Activated T-cell treated with anti-CD3 and anti-CD28 coated beads, Interleukin-2, amount 50 U/mL, for 72 hours (primary cell): ENCODE measurements around the gene SORCS3. TPM values are rescaled to one million over a fixed set of nuclear protein-coding genes. Genes with fewer than 3 reads are reported as not detected.

ENCODE experiments used
- ATAC-seq, 2 donors: fragments of 150-1000 bp; cut with Tn5 transposase; replicated peaks in 1 of 2; 2 replicates each; pipeline ENCODE4 v1.10.0; 2021; ENCODE audit warnings: moderate library complexity in 2 of 2, mild to moderate bottlenecking in 1 of 2
- DNase-seq, 2 donors: peaks; one replicate each; pipeline ENCODE4 v3.0.0; 2021 to 2022; ENCODE audit warnings: mixed read lengths in 1 of 2
- H3K27ac Mint-ChIP-seq: one replicate; pipeline ENCODE4 v1.8.0; 2022; ENCODE audit warnings: mild to moderate bottlenecking, moderate library complexity, mixed read lengths
- H3K27me3 Mint-ChIP-seq: one replicate; pipeline ENCODE4 v1.8.0; 2022; ENCODE audit warnings: low read depth, mixed read lengths
- H3K36me3 Mint-ChIP-seq, 2 donors: one replicate each; pipeline ENCODE4 v1.8.0; 2022; ENCODE audit warnings: mixed read lengths in 2 of 2, mild to moderate bottlenecking in 1 of 2; ENCODE audit not compliant: insufficient read depth in 2 of 2
- H3K4me1 Mint-ChIP-seq: one replicate; pipeline ENCODE4 v1.8.0; 2022; ENCODE audit warnings: low read depth, mixed read lengths
- H3K4me3 Mint-ChIP-seq, 2 donors: one replicate each; pipeline ENCODE4 v1.8.0; 2022; ENCODE audit warnings: mild to moderate bottlenecking in 2 of 2, mixed read lengths in 2 of 2, moderate library complexity in 2 of 2
- H3K9me3 Mint-ChIP-seq, 2 donors: one replicate each; pipeline ENCODE4 v1.8.0; 2022; ENCODE audit warnings: mixed read lengths in 2 of 2
- total RNA-seq, 2 donors: library from RNA; stranded (reverse); gene quantifications; one replicate each; pipeline ENCODE4 v1.2.3, GENCODE V29; 2022

Gene SORCS3
- total RNA-seq, 2 donors from 2014 or later, result not detected

DNA sequence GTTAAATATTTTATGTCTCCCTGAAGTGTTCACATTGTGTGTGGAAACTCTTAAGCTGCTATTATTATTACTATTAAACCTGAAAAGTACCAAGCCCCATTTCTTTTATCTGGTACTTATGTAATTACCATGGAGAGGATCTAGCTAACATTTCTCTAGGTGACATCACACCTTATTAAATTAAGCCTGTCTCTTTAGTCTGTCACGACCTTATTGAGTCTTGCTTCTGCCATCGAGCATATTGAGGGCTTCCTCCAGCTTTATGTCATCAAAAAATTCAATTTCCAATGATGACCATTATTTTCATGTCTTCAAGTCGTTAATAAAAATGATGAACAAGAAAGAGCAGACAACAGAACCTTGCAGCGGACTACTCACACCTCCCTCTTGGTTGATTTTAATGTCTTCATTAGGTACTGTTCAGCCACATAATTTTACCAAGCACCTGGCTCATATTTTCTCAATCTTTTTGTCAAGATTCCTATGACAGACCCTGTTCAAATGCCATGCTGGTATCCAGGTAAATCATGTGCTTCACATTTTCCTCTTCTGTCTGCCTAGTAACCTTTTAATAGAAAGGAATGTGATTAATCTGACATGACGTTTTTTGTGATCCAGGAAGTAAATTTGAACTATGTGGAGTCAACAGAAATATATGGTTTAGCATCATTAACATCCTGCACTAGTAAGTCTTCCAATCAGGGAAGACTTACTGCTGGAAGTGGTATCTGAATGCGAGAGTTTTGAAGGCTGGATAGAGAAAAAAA is 556.7 kb downstream of the SORCS3 start:
- DNase-seq, result no peak
- Mint-ChIP-seq H3K36me3 (no peaks in the 10 kb centered on the region), H3K27ac (no peak overlapping the region), H3K9me3 (peaks cover 2 to 6% of the 10 kb centered on the region in 2 donors), H3K27me3 (no peaks in the 10 kb centered on the region), H3K4me1 (no peaks in the 10 kb centered on the region), H3K4me3 (no peak overlapping the region)
- no peak for ATAC-seq

DNA sequence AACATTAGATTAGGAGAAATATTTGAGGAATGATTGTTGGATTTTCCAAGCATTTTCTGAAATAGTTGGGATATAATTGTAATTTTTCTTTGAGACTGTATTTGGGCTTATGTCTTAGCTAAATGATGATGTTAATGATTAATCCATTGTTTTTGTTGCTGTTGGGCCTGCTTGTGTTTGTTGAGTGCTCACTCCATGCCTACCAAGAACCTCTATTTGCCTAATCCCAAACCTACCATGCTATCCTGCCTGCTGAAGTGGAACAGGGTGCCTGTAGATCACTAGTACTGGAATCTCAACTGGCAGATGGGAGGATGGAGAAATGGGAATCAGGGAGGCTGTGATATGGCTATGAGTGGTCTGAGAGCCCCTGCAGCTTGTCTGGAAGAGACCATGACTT is 565.5 kb downstream of the SORCS3 start:
- no peak overlapping the region for H3K4me3 Mint-ChIP-seq
- peaks cover 0 to 6% of the 10 kb centered on the region in 2 donors for H3K9me3 Mint-ChIP-seq
- no peaks in the 10 kb centered on the region for H3K4me1 Mint-ChIP-seq
- H3K36me3 Mint-ChIP-seq, result no peaks in the 10 kb centered on the region
- ATAC-seq (no peak), DNase-seq (no peak)
- no peak overlapping the region for H3K27ac Mint-ChIP-seq
- H3K27me3 Mint-ChIP-seq, result no peaks in the 10 kb centered on the region

DNA sequence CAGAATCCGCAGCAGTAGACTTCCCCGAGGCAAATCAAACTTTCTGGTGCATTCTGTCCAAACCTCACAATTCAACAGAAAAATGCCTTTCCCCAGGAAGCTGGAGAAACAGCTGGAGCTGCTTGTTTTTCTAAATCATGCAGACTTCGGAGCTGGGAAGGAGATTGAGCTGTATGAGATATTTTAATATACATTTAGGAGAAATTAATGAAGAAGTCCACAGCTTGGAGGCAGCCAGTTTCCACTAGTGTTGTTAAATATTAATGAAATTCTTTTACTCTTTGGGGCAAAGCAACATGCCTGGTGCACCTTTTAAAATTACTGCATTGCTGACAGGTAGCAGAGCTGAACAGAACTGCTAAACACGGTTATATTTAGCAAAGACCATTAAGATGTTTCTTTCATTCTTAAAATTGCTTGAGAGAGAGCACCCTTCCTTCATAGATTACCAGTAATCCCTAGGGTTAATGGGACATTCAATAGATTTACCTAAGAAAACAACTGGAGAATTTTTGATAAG is 566.4 kb downstream of the SORCS3 start:
- no peak for DNase-seq
- no peaks in the 10 kb centered on the region for H3K27me3 Mint-ChIP-seq
- no peaks in the 10 kb centered on the region for H3K36me3 Mint-ChIP-seq
- no peak overlapping the region for H3K4me3 Mint-ChIP-seq
- H3K27ac Mint-ChIP-seq, result no peak overlapping the region
- no peak for ATAC-seq
- peaks cover 0 to 5% of the 10 kb centered on the region in 2 donors for H3K9me3 Mint-ChIP-seq
- H3K4me1 Mint-ChIP-seq, result no peaks in the 10 kb centered on the region

DNA sequence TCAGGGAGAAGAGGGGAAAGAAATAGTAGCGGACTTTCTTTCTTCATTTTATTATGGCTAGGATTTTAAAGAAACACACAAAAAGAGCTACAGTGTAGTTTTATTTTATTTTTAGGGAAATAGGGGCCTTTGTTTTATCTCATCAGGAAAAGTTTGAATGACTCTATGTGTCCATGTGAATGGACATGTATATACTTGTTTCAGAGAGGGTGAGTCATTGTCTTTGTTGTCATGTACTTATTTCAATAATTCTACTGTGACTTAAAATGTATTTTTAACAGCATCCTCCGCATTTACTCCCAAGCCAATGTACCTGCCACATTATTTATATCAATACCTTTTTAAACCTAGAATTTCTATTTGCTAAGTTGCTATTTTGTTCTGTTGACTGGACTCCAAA is 569.5 kb downstream of the SORCS3 start:
- Mint-ChIP-seq H3K9me3 (peaks cover 4 to 12% of the 10 kb centered on the region in 2 donors), H3K4me3 (no peak overlapping the region), H3K27me3 (no peaks in the 10 kb centered on the region)

DNA sequence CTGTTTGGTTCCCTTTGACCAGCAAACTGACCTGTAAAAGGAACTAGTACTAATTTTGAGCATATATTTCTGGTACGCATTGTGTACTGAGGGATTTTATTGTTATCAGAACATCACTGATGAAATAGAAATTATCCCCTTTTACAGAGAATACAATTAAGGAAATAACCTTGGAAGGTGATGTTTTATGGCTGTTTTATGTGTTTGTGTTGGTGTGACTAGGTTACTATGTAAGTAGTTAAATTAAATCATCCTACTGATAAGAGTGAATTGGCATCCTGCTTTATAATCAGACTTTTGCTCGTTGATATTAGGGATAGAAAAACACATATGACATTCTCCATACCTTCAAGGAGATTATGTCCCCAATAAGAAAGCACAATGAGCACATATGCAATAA is 596.6 kb downstream of the SORCS3 start:
- H3K4me1 Mint-ChIP-seq, result no peaks in the 10 kb centered on the region
- H3K27me3 Mint-ChIP-seq, result no peaks in the 10 kb centered on the region
- H3K36me3 Mint-ChIP-seq, result peaks cover 4 to 5% of the 10 kb centered on the region in 2 donors
- H3K27ac Mint-ChIP-seq, result no peak overlapping the region
- ATAC-seq (no peak), DNase-seq (no peak)
- peaks cover 4 to 11% of the 10 kb centered on the region in 2 donors for H3K9me3 Mint-ChIP-seq
- H3K4me3 Mint-ChIP-seq, result no peak overlapping the region

More for the DNA sequence above, 569.5 kb downstream of the SORCS3 start:
- Mint-ChIP-seq H3K27ac (no peak overlapping the region), H3K36me3 (peaks cover 0 to 2% of the 10 kb centered on the region in 2 donors), H3K4me1 (no peaks in the 10 kb centered on the region)
- DNase-seq (no peak), ATAC-seq (no peak)

DNA sequence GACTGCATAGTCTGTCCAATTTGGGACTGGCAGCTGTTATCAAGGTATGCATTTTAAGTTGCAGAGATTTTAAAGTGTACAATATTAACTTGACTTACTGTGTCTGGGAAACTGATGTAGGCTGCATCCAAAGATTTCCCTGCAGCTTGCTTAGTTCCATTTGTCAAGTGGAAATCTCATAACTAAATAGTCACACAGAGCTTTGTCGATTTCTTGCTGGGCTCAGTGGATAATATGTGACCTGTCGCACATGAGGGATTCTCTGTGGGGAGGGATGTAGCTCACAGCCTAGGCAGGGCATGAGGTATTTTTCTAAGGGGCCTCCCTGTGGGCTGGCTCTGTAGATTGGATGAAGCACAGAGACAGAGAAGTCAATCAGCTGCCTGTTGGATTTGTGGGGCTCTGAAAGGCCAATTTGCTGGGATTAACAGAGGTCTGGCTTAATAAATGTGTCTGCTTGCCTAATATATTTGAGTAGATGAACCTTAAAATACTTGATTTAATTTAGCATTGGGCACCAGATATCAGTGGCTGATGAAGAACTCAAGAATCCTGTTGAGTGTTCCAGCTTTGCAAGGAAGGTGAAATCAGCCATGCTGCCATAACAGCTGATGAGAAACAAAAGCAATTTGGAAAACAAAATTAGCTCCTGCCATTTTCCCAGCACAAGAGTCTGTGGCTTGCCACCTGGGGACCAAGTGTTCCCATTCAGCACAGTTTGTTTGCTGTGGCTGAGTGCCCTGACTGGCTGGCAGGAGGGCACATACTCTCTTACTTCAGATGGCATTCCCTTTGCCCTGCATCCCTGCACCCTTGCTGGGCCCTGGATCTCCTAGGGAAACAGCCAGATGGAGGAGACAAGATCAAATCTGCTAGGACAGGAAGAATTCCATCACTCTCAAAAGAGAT is 598.5 kb downstream of the SORCS3 start:
- Mint-ChIP-seq H3K4me1 (no peaks in the 10 kb centered on the region), H3K4me3 (no peak overlapping the region), H3K27ac (no peak overlapping the region), H3K9me3 (peaks cover 0 to 7% of the 10 kb centered on the region in 2 donors), H3K27me3 (no peaks in the 10 kb centered on the region), H3K36me3 (peaks cover 2 to 3% of the 10 kb centered on the region in 2 donors)
- no peak for DNase-seq
- no peak for ATAC-seq

DNA sequence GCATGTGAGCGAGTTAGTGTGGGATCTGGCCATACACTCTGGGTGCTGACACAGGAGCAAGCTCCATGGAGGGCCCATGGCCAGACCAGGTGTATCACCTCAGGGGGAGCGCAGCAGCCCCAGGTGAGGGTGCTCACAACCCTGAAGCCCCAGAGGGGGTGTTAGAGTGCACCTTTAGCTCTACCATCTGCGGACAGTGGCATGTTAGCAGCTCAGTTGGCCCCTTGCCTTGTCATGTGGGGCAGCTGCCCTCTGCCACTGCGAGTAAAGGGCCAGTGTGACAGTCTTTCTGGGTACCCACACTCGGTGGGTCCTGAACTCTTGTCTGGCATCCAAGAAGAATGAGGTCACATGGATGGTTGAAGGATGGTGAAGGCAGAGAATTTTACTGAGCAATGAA is 600.2 kb downstream of the SORCS3 start:
- H3K4me1 Mint-ChIP-seq, result no peaks in the 10 kb centered on the region
- no peak for ATAC-seq
- DNase-seq, result no peak
- H3K9me3 Mint-ChIP-seq, result peaks cover 0 to 1% of the 10 kb centered on the region in 2 donors
- no peak overlapping the region for H3K4me3 Mint-ChIP-seq
- H3K27me3 Mint-ChIP-seq, result no peaks in the 10 kb centered on the region
- H3K27ac Mint-ChIP-seq, result no peak overlapping the region
- no peaks in the 10 kb centered on the region for H3K36me3 Mint-ChIP-seq

DNA sequence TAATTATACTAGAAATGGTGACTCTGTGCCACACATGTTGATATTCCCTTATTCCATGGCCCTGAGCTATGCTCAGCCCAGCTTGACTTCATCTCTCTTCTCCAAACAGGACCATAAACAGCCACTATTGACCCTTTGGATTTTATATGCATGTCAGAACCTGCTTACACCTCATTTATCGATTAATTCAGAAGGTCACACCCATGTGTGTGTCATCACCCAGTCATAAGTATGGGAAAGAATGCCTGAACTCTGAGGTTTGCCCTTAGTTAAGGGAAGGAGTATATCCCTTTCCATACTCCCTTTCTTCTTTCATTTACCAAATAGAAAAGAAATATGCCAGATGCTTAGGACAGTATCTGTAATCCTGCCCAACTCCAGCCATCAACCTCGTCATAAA is 602.3 kb downstream of the SORCS3 start:
- H3K9me3 Mint-ChIP-seq, result peaks cover 1 to 2% of the 10 kb centered on the region in 2 donors
- H3K27me3 Mint-ChIP-seq, result no peaks in the 10 kb centered on the region
- ATAC-seq (no peak), DNase-seq (no peak)
- no peak overlapping the region for H3K27ac Mint-ChIP-seq
- no peaks in the 10 kb centered on the region for H3K36me3 Mint-ChIP-seq
- no peak overlapping the region for H3K4me3 Mint-ChIP-seq
- H3K4me1 Mint-ChIP-seq, result no peaks in the 10 kb centered on the region

DNA sequence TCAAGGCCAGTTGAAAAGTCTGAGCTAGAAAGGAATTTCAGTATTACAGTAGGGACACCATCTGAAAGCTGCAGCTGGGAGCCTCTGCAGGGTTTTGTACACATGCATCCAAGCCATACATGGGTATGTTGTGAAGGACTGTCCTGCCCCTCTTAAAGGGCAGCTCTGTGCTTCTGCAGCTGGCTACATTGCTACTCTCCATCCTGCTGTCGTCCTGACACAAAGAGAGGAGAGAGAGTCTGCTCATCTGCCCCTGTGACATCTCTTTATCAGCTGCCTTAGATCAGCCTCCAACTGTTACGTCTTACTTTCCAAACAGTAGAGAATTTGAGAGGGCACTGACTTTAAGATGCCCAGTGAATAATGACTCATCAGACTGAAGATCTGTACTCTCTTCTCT is 602.7 kb downstream of the SORCS3 start:
- Mint-ChIP-seq H3K27me3 (no peaks in the 10 kb centered on the region), H3K27ac (no peak overlapping the region), H3K9me3 (peaks cover 1 to 2% of the 10 kb centered on the region in 2 donors), H3K4me3 (no peak overlapping the region), H3K36me3 (no peaks in the 10 kb centered on the region), H3K4me1 (no peaks in the 10 kb centered on the region)
- ATAC-seq (no peak), DNase-seq (no peak)

DNA sequence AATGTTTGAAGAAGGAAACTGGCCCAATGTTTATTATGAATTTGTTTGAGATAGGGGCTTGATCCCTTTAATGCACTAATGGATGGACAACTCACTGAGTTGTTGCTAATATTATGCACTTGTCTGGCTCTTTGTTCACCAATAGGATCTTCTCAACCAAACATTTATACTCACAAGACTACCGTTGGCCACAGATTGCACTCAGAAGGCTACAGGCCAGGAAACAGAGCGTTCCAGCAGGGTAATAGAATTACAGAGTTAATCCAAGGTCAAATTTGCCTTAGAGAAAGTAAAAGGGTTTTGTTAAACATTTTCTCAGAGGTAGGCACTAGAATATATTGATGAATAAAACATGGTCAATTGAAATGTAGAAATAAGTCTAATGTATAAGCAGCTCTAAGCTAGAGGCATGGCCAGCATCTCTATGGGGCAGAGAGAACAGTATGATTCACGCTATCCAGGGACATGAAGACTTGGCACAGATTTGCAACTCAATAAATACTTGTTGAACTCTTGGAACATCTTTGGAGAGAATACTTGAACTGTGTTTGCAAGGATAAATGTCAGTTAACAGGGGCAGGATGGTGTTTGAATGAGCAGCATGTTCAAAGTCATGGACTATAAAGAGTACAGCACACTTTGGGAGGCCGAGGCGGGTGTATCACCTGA is 606.9 kb downstream of the SORCS3 start:
- no peak for ATAC-seq

DNA sequence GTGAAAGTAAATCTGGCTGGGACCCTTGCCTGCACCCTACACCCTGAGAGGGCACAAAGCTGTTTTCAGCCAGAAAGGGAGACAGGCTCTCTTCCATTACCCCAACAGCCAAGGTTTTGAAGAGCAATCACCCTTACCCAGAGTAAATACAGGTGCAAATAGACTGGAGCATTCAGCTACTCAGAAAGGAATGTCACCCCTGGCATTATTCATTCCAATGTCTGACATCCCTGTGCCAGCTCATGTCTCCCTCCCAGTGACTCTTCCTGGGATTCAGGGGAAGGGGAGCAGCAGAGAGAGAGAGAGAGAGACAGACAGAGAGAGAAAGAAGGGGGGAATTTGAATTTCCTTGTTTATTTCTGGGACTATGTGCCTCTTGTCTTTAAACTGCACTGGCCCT is 611.8 kb downstream of the SORCS3 start:
- DNase-seq (no peak), ATAC-seq (no peak)
- peaks cover 3 to 6% of the 10 kb centered on the region in 2 donors for H3K9me3 Mint-ChIP-seq
- peaks cover 0 to 2% of the 10 kb centered on the region in 2 donors for H3K36me3 Mint-ChIP-seq
- no peaks in the 10 kb centered on the region for H3K4me1 Mint-ChIP-seq
- no peaks in the 10 kb centered on the region for H3K27me3 Mint-ChIP-seq
- no peak overlapping the region for H3K4me3 Mint-ChIP-seq
- no peak overlapping the region for H3K27ac Mint-ChIP-seq

More for the DNA sequence above, 606.9 kb downstream of the SORCS3 start:
- no peak for DNase-seq
- no peaks in the 10 kb centered on the region for H3K27me3 Mint-ChIP-seq
- no peak overlapping the region for H3K4me3 Mint-ChIP-seq
- H3K36me3 Mint-ChIP-seq, result peaks cover 0 to 1% of the 10 kb centered on the region in 2 donors
- no peaks in the 10 kb centered on the region for H3K4me1 Mint-ChIP-seq
- H3K27ac Mint-ChIP-seq, result no peak overlapping the region
- H3K9me3 Mint-ChIP-seq, result peaks cover 3 to 6% of the 10 kb centered on the region in 2 donors

DNA sequence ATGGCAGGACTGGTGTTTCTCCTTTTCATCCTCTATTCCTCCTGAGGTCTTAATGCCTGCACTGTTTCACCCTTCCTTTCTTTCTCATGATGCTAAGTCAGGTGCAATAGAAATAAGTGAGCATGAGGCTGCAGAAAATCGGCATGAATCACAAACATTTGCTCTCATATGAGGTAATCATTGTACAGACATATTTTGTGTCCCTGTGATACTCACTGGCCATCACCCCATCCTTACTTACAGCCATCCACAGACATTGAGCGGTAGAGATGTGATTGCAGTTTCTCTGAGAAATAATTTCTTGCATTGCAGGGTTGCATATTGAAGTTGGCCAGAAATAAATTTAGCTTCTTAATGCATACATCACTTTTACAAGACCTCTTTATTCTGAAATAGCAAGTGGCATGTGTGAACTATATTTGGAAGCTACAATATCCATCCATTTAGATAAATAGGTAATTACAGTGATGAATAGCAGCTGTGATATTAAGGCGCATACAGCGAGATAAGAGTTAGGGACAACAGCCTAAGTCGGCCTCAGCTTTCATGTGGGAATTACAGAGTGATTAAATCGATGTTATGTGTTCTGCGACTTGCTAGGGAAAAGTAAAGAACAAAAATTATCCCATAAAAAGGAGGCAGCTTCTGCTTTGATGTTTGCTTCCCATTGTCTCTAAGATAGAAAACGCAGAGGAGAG is 612.6 kb downstream of the SORCS3 start:
- H3K27ac Mint-ChIP-seq, result no peak overlapping the region
- H3K27me3 Mint-ChIP-seq, result no peaks in the 10 kb centered on the region
- no peak overlapping the region for H3K4me3 Mint-ChIP-seq
- H3K36me3 Mint-ChIP-seq, result peaks cover 0 to 2% of the 10 kb centered on the region in 2 donors
- DNase-seq, result no peak
- no peaks in the 10 kb centered on the region for H3K4me1 Mint-ChIP-seq
- H3K9me3 Mint-ChIP-seq, result peaks cover 3 to 6% of the 10 kb centered on the region in 2 donors
- no peak for ATAC-seq
